Small intestine (tissue), 7 donors: ENCODE data around the gene POC1A. TPM values are rescaled to one million over a fixed set of nuclear protein-coding genes. Genes with fewer than 3 reads are reported as not detected.

ENCODE experiments used
- DNase-seq, 2 donors: peaks; one replicate each; pipeline versions ENCODE4 v3.0.0 to v3.0.0-alpha.2; 2013
- FAIRE-seq: peaks from 2 replicates; lab custom pipeline; 2012; peaks lifted over from hg19 to GRCh38; lab: Jason Lieb, UNC
- H3K27ac ChIP-seq, 3 donors: one replicate each; pipeline ENCODE4 v1.5.1; 2013; ENCODE audit warnings: low read length in 2 of 3, mild to moderate bottlenecking in 2 of 3, control low read depth in 1 of 3, inconsistent platforms in 1 of 3, low read depth in 1 of 3, moderate library complexity in 1 of 3
- H3K27me3 ChIP-seq, 3 donors: one replicate each; pipeline ENCODE4 v1.6.1; 2013; ENCODE audit warnings: low read length in 3 of 3, inconsistent platforms in 1 of 3; ENCODE audit not compliant: control insufficient read depth in 3 of 3, insufficient read depth in 3 of 3
- H3K36me3 ChIP-seq, 3 donors: one replicate each; pipeline ENCODE4 v1.6.1; 2013; ENCODE audit warnings: low read length in 3 of 3, inconsistent platforms in 1 of 3, low read depth in 1 of 3, mild to moderate bottlenecking in 1 of 3, moderate library complexity in 1 of 3; ENCODE audit not compliant: control insufficient read depth in 3 of 3, insufficient read depth in 2 of 3
- H3K4me1 ChIP-seq, 3 donors: one replicate each; pipeline ENCODE4 v1.6.1; 2013; ENCODE audit warnings: low read length in 2 of 3, inconsistent platforms in 1 of 3, low read depth in 1 of 3, mild to moderate bottlenecking in 1 of 3, moderate library complexity in 1 of 3; ENCODE audit not compliant: control insufficient read depth in 3 of 3, insufficient read depth in 2 of 3
- H3K4me3 ChIP-seq, 3 donors: one replicate each; pipeline ENCODE4 v1.5.1; 2013; ENCODE audit warnings: low read length in 3 of 3, control low read depth in 1 of 3, inconsistent platforms in 1 of 3, low read depth in 1 of 3, mild to moderate bottlenecking in 1 of 3, moderate library complexity in 1 of 3
- H3K9me3 ChIP-seq, 2 donors: one replicate each; pipeline ENCODE4 v1.6.1; 2013; ENCODE audit warnings: low read depth in 1 of 2, low read length in 1 of 2; ENCODE audit not compliant: control insufficient read depth in 2 of 2, insufficient read depth in 1 of 2
- WGBS, 3 donors: extraction: QIAGEN DNeasy Blood & Tissue Kit; methylation state at CpG; one replicate each; pipeline ENCODE4 v1.1.7; 2013; 5-methylcytosine and 5-hydroxymethylcytosine counted together
- polyA plus RNA-seq, 4 donors: library from polyadenylated mRNA; stranded (reverse) in 3 of 4; unstranded in 1 of 4; fragments of 200-250 nt in 3 of 4; fragments of 120-200 nt in 1 of 4; gene quantifications; one replicate each; pipeline versions ENCODE4 v1.2.1 to v1.2.3, GENCODE V29; 2013
- donor health status: healthy with polysubstance abuse.
- donor health status: control.
- donor health status: control.
- donor health status: Bipolar disorder and iron deficiency.
- donor health status: healthy.

The POC1A gene
- polyA plus RNA-seq, 4 donors = 2.7 to 19.4 (median 4.8) TPM

DNA sequence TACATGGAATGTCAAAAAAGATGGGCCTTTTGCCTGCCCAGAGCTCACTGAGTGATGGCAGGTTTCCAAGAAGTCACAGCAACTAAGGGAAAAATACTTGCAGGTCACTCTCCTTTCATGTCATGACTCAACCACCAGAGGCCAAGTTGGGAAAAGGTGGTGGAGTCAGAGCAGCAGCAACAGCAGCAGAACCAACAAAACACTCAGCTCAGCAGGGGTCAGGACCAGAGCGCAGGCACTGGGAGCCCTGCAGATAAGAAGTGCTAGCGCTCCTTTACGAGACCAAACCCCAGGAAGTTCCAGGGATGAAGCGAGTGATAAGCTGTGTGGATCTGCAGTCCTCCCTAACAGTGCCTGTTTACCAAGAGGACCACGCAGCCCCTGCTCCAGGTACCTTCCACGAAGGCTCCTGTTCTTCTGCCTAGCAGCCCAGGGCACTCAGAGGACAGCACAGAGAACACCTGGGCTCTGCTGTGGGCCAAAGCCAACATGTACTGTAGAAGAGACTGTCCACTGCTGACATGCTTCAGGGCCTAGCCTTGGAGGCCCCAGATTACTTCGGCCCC, 26.0 kb downstream of the POC1A start:
- Histone ChIP-seq H3K4me1 (no peaks in the 10 kb centered on the region), H3K4me3 (no peak overlapping the region), H3K27ac (no peak overlapping the region), H3K36me3 (peaks cover 0 to 33% (median 0%) of the 10 kb centered on the region in 3 donors), H3K9me3 (no peaks in the 10 kb centered on the region), H3K27me3 (no peaks in the 10 kb centered on the region)
- WGBS, 3 donors = 80 to 90% (median 84%) methylated on average over 7 of the region's 7 CpGs
- DNase-seq (peak in 1 of 2 donors; percentile 16), FAIRE-seq (no peak)

- 93 to 99% (median 95%) methylated on average over 6 of the region's 6 CpGs for WGBS, 3 donors
- Histone ChIP-seq H3K27ac (no peak overlapping the region), H3K4me3 (no peak overlapping the region), H3K27me3 (no peaks in the 10 kb centered on the region), H3K4me1 (peaks cover 0 to 3% (median 0%) of the 10 kb centered on the region in 3 donors), H3K36me3 (peaks cover 0 to 38% (median 0%) of the 10 kb centered on the region in 3 donors), H3K9me3 (no peaks in the 10 kb centered on the region)
- FAIRE-seq (no peak), DNase-seq (no peak)
These were observed 27.7 kb downstream of the POC1A start for GRCh38 chr3:52126500-52126899.

DNA sequence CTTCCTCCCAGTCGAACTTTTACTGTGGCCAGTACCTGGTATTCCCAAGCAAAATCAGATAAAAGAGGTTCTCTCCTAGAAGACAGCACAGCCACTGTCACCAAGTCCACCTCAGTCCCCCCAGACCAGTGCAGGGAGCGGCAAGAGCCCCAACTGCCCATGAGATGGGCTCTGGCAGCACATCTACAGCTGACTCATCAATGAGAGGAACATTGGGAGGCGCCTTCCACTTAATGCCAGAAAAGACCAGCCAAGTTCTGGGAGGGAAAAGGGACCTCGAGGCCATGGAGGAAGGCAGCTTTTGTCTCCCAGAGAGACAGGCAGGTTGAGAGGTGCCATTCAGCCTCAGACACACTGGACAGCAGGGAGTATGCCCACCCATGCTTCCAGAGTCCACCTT, 28.2 kb downstream of the POC1A start:
- peaks cover 0 to 7% (median 0%) of the 10 kb centered on the region in 3 donors for H3K4me1 ChIP-seq
- no peaks in the 10 kb centered on the region for H3K9me3 ChIP-seq
- H3K4me3 ChIP-seq = no peak overlapping the region
- no peaks in the 10 kb centered on the region for H3K27me3 ChIP-seq
- WGBS, 3 donors = 85 to 93% (median 89%) methylated on average over 4 of the region's 4 CpGs
- DNase-seq = no peak
- H3K27ac ChIP-seq = no peak overlapping the region
- no peak for FAIRE-seq
- peaks cover 0 to 42% (median 0%) of the 10 kb centered on the region in 3 donors for H3K36me3 ChIP-seq

DNA sequence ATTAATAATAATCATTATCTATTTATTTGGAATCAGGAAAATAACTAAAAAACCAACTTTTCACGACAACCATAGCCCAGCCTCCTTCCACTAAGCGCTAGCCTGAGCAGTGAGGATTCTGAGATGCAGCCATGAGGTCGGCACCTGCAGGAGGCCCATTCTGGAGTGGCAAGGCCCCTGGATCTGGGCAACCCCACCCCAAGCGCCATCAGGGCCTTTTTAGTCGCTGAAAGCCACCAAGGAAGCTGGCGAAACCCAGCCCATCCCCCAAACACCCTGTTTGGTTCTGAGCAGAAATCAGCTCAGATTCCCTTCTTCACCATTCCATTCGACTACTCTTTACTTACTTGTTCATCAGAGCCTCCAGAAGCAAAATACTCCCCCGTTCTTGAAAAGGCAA, 29.5 kb downstream of the POC1A start:
- H3K36me3 ChIP-seq = peaks cover 0 to 40% (median 0%) of the 10 kb centered on the region in 3 donors
- no peak for FAIRE-seq
- H3K4me3 ChIP-seq = no peak overlapping the region
- 94 to 95% (median 95%) methylated on average over 8 of the region's 8 CpGs for WGBS, 3 donors
- H3K27ac ChIP-seq = no peak overlapping the region
- no peak for DNase-seq
- H3K9me3 ChIP-seq = no peaks in the 10 kb centered on the region
- H3K27me3 ChIP-seq = no peaks in the 10 kb centered on the region
- H3K4me1 ChIP-seq = peaks cover 0 to 13% (median 0%) of the 10 kb centered on the region in 3 donors

GRCh38 chr3:52124126-52124525, 30.1 kb downstream of the POC1A start:
- Histone ChIP-seq H3K4me3 (no peak overlapping the region), H3K4me1 (peaks cover 0 to 13% (median 0%) of the 10 kb centered on the region in 3 donors), H3K27ac (no peak overlapping the region), H3K36me3 (peaks cover 0 to 36% (median 0%) of the 10 kb centered on the region in 3 donors), H3K27me3 (no peaks in the 10 kb centered on the region), H3K9me3 (no peaks in the 10 kb centered on the region)
- DNase-seq (no peak), FAIRE-seq (no peak)
- 93 to 96% (median 95%) methylated on average over 2 of the region's 2 CpGs for WGBS, 3 donors

GRCh38 chr3:52123106-52123725, 31.0 kb downstream of the POC1A start:
- no peaks in the 10 kb centered on the region for H3K9me3 ChIP-seq
- 45 to 48% (median 46%) methylated on average over 10 of the region's 10 CpGs for WGBS, 3 donors
- no peak overlapping the region for H3K4me3 ChIP-seq
- no peak overlapping the region for H3K27ac ChIP-seq
- DNase-seq = peak; percentile 71 to 88
- FAIRE-seq = no peak
- H3K36me3 ChIP-seq = peaks cover 0 to 37% (median 0%) of the 10 kb centered on the region in 3 donors
- H3K27me3 ChIP-seq = no peaks in the 10 kb centered on the region
- peaks cover 0 to 13% (median 0%) of the 10 kb centered on the region in 3 donors for H3K4me1 ChIP-seq

GRCh38 chr3:52122491-52122890, 31.7 kb downstream of the POC1A start:
- peaks cover 0 to 13% (median 0%) of the 10 kb centered on the region in 3 donors for H3K4me1 ChIP-seq
- H3K4me3 ChIP-seq = no peak overlapping the region
- no peak for DNase-seq
- peak overlapping the region in 1 of 3 donors; percentile 0 for H3K27ac ChIP-seq
- no peaks in the 10 kb centered on the region for H3K27me3 ChIP-seq
- H3K9me3 ChIP-seq = no peaks in the 10 kb centered on the region
- FAIRE-seq = no peak
- H3K36me3 ChIP-seq = peaks cover 0 to 37% (median 0%) of the 10 kb centered on the region in 3 donors
- 95 to 98% (median 95%) methylated on average over 7 of the region's 7 CpGs for WGBS, 3 donors

GRCh38 chr3:52121813-52122212, 32.4 kb downstream of the POC1A start:
- WGBS, 3 donors = 69 to 86% (median 78%) methylated on average over 6 of the region's 6 CpGs
- H3K27ac ChIP-seq = peak overlapping the region in 1 of 3 donors; percentile 0
- peaks cover 0 to 13% (median 0%) of the 10 kb centered on the region in 3 donors for H3K4me1 ChIP-seq
- H3K4me3 ChIP-seq = no peak overlapping the region
- H3K9me3 ChIP-seq = no peaks in the 10 kb centered on the region
- peaks cover 0 to 34% (median 0%) of the 10 kb centered on the region in 3 donors for H3K36me3 ChIP-seq
- FAIRE-seq (no peak), DNase-seq (no peak)
- no peaks in the 10 kb centered on the region for H3K27me3 ChIP-seq
